ENCODE measurements around the gene PKN1. TPM values are rescaled to one million over a fixed set of nuclear protein-coding genes. Genes with fewer than 3 reads are reported as not detected.
"Not testable (repeated sequence)": the region's sequence is repeated elsewhere in the genome, so short reads cannot be mapped to it uniquely, and the experiment has no call there.

The PKN1 gene
- total and polyA plus RNA-seq, 2 donors (not counting 1 experiment from before 2014, with no cell fraction given): 114 to 171 TPM

- H3K27me3 ChIP-seq (replicated peaks in 1 of 4; ENCODE audit: control extremely low read depth in 1 of 4, control insufficient read depth in 3 of 4, insufficient read depth in 4 of 4, low read length in 3 of 4): peaks cover 0 to 4% (median 0%) of the 10 kb centered on the region in 4 experiments
- no peaks in the 10 kb centered on the region for H3K9me3 ChIP-seq (ENCODE audit: control extremely low read depth in 1 of 3, control insufficient read depth in 2 of 3, insufficient read depth in 1 of 3, low read length in 2 of 3)
- ChIA-PET CTCF (interaction anchor here (0.6 to 0.7 kb wide), 3 partner anchors 15 to 1225 kb away, joined by 3 to 4 read pairs (median 3); no protein-coding TSS in a partner anchor), POLR2A (no interaction called here)
- H3K36me3 ChIP-seq (replicated peaks in 1 of 2; ENCODE audit: control extremely low read depth in 1 of 2, control insufficient read depth in 1 of 2, extremely low read depth in 1 of 2, insufficient read depth in 2 of 2, low read length in 1 of 2): no peaks in the 10 kb centered on the region
- no peak for TF ChIP-seq EZH2 (IDR thresholded peaks at IDR 0.05; ENCODE audit: borderline replicate concordance, insufficient read depth, low read depth, low read length, poor library complexity, severe bottlenecking)
- TF ChIP-seq CTCF (IDR thresholded peaks at IDR 0.05): no peak
- no peak overlapping the region for H3K27ac Mint-ChIP-seq
- H3K4me2 ChIP-seq (replicated peaks; ENCODE audit: low read depth, low read length, poor library complexity, severe bottlenecking): no peak overlapping the region
- no peaks in the 10 kb centered on the region for H3K4me1 ChIP-seq (ENCODE audit: control insufficient read depth in 2 of 2, insufficient read depth in 2 of 2, low read length in 2 of 2)
- no peak overlapping the region for H3K9ac ChIP-seq (ENCODE audit: low read length)
- intact Hi-C loops (cut with micrococcal nuclease): no loop called here
- H3K79me2 ChIP-seq (ENCODE audit: control insufficient read depth, insufficient read depth, low read length): no peaks in the 10 kb centered on the region
- H3K4me1 Mint-ChIP-seq: peaks cover 3% of the 10 kb centered on the region
- no peak overlapping the region for H3K4me3 ChIP-seq (ENCODE audit: control extremely low read depth in 1 of 5, extremely low read depth in 1 of 5, insufficient read depth in 1 of 5, low read depth in 2 of 5, low read length in 4 of 5)
- H3K27ac ChIP-seq (ENCODE audit: low read length in 2 of 2): no peak overlapping the region
- no peaks in the 10 kb centered on the region for H3K9me3 Mint-ChIP-seq (ENCODE audit: insufficient read depth)
- peaks cover 14% of the 10 kb centered on the region for H3K27me3 Mint-ChIP-seq
- ATAC-seq (ENCODE audit: low read depth) (no peak), DNase-seq (no peak)
- WGBS (ENCODE audit: insufficient coverage): 89% methylated on average over 8 of the region's 11 CpGs
- H2AFZ ChIP-seq (ENCODE audit: insufficient read depth, low read depth, low read length, poor library complexity, severe bottlenecking): no peak overlapping the region
- H3K4me3 Mint-ChIP-seq: no peak overlapping the region
- H4K20me1 ChIP-seq (ENCODE audit: control insufficient read depth, insufficient read depth, low read length, poor library complexity, severe bottlenecking): no peaks in the 10 kb centered on the region
These were observed 69.4 kb downstream of the PKN1 start for GRCh38 chr19:14502334-14503092.

- peaks cover 0 to 4% (median 0%) of the 10 kb centered on the region in 4 experiments for H3K27me3 ChIP-seq (replicated peaks in 1 of 4; ENCODE audit: control extremely low read depth in 1 of 4, control insufficient read depth in 3 of 4, insufficient read depth in 4 of 4, low read length in 3 of 4)
- no peak overlapping the region for H2AFZ ChIP-seq (ENCODE audit: insufficient read depth, low read depth, low read length, poor library complexity, severe bottlenecking)
- no peak overlapping the region for H3K4me3 ChIP-seq (ENCODE audit: control extremely low read depth in 1 of 5, extremely low read depth in 1 of 5, insufficient read depth in 1 of 5, low read depth in 2 of 5, low read length in 4 of 5)
- no peak overlapping the region for H3K27ac ChIP-seq (ENCODE audit: low read length in 2 of 2)
- H3K9me3 Mint-ChIP-seq (ENCODE audit: insufficient read depth): no peaks in the 10 kb centered on the region
- H4K20me1 ChIP-seq (ENCODE audit: control insufficient read depth, insufficient read depth, low read length, poor library complexity, severe bottlenecking): no peaks in the 10 kb centered on the region
- intact Hi-C loops (cut with micrococcal nuclease): no loop called here
- ChIA-PET CTCF (interaction anchor here (1.1 to 2.0 kb wide), 5 partner anchors 10 to 155 kb away, joined by 3 to 6 read pairs (median 4); partner anchors contain the start of gene DNAJB1), POLR2A (no interaction called here)
- no peaks in the 10 kb centered on the region for H3K36me3 ChIP-seq (replicated peaks in 1 of 2; ENCODE audit: control extremely low read depth in 1 of 2, control insufficient read depth in 1 of 2, extremely low read depth in 1 of 2, insufficient read depth in 2 of 2, low read length in 1 of 2)
- no peaks in the 10 kb centered on the region for H3K9me3 ChIP-seq (ENCODE audit: control extremely low read depth in 1 of 3, control insufficient read depth in 2 of 3, insufficient read depth in 1 of 3, low read length in 2 of 3)
- H3K4me1 ChIP-seq (ENCODE audit: control insufficient read depth in 2 of 2, insufficient read depth in 2 of 2, low read length in 2 of 2): no peaks in the 10 kb centered on the region
- H3K4me2 ChIP-seq (replicated peaks; ENCODE audit: low read depth, low read length, poor library complexity, severe bottlenecking): no peak overlapping the region
- peaks cover 14% of the 10 kb centered on the region for H3K27me3 Mint-ChIP-seq
- no peak overlapping the region for H3K4me3 Mint-ChIP-seq
- 77% methylated on average over 1 of the region's 1 CpG for WGBS (ENCODE audit: insufficient coverage)
- no peak for TF ChIP-seq EZH2 (IDR thresholded peaks at IDR 0.05; ENCODE audit: borderline replicate concordance, insufficient read depth, low read depth, low read length, poor library complexity, severe bottlenecking)
- TF ChIP-seq CTCF (IDR thresholded peaks at IDR 0.05): no peak
- no peak overlapping the region for H3K27ac Mint-ChIP-seq
- H3K9ac ChIP-seq (ENCODE audit: low read length): no peak overlapping the region
- ATAC-seq (ENCODE audit: low read depth): no peak
- DNase-seq: no peak
- H3K4me1 Mint-ChIP-seq: peaks cover 3% of the 10 kb centered on the region
- H3K79me2 ChIP-seq (ENCODE audit: control insufficient read depth, insufficient read depth, low read length): no peaks in the 10 kb centered on the region
These were observed 70.2 kb downstream of the PKN1 start for GRCh38 chr19:14503285-14503684.

GRCh38 chr19:14504575-14504974 is 71.5 kb downstream of the PKN1 start:
- H3K4me2 ChIP-seq (replicated peaks; ENCODE audit: low read depth, low read length, poor library complexity, severe bottlenecking); H3K4me1 Mint-ChIP-seq; H3K27me3 ChIP-seq (replicated peaks in 1 of 4; ENCODE audit: control extremely low read depth in 1 of 4, control insufficient read depth in 3 of 4, insufficient read depth in 4 of 4, low read length in 3 of 4); H3K4me3 ChIP-seq (ENCODE audit: control extremely low read depth in 1 of 5, extremely low read depth in 1 of 5, insufficient read depth in 1 of 5, low read depth in 2 of 5, low read length in 4 of 5); H3K27ac Mint-ChIP-seq; DNase-seq; H4K20me1 ChIP-seq (ENCODE audit: control insufficient read depth, insufficient read depth, low read length, poor library complexity, severe bottlenecking); intact Hi-C loops (cut with micrococcal nuclease); H3K36me3 ChIP-seq (replicated peaks in 1 of 2; ENCODE audit: control extremely low read depth in 1 of 2, control insufficient read depth in 1 of 2, extremely low read depth in 1 of 2, insufficient read depth in 2 of 2, low read length in 1 of 2); H3K9me3 ChIP-seq (ENCODE audit: control extremely low read depth in 1 of 3, control insufficient read depth in 2 of 3, insufficient read depth in 1 of 3, low read length in 2 of 3); H3K4me1 ChIP-seq (ENCODE audit: control insufficient read depth in 2 of 2, insufficient read depth in 2 of 2, low read length in 2 of 2); H2AFZ ChIP-seq (ENCODE audit: insufficient read depth, low read depth, low read length, poor library complexity, severe bottlenecking); H3K27ac ChIP-seq (ENCODE audit: low read length in 2 of 2); H3K9me3 Mint-ChIP-seq (ENCODE audit: insufficient read depth); H3K9ac ChIP-seq (ENCODE audit: low read length); H3K4me3 Mint-ChIP-seq; H3K79me2 ChIP-seq (ENCODE audit: control insufficient read depth, insufficient read depth, low read length); ATAC-seq (ENCODE audit: low read depth): not testable (repeated sequence)
- ChIA-PET CTCF (interaction anchor here (0.6 to 2.3 kb wide), 14 partner anchors 8 to 642 kb away, joined by 3 to 9 read pairs (median 4); partner anchors contain the start of genes DNAJB1 and GIPC1), POLR2A (interaction anchor here (0.8 kb wide), 1 partner anchor 13 kb away, joined by 5 read pairs; no protein-coding TSS in a partner anchor)
- WGBS (ENCODE audit: insufficient coverage): 100% methylated on average over 1 of the region's 8 CpGs
- H3K27me3 Mint-ChIP-seq: peaks cover 14% of the 10 kb centered on the region

Measured in B cell (primary cell).